Vagina (tissue), 2 donors: ENCODE data around the gene CD83.

Source experiments
- POLR2A ChIP-seq, 2 donors: fragments of 450-650 bp; IDR thresholded peaks; one replicate each; pipeline ENCODE4 v1.6.1; 2017; ENCODE audit warnings: antibody characterized with exemption in 2 of 2, mild to moderate bottlenecking in 2 of 2, moderate library complexity in 2 of 2
- POLR2AphosphoS5 ChIP-seq, 2 donors: sonication (generic); formaldehyde crosslinking; IDR thresholded peaks; one replicate each; pipeline ENCODE4 v1.9.0; 2017; ENCODE audit warnings: antibody characterized with exemption in 2 of 2, mild to moderate bottlenecking in 2 of 2, low read depth in 1 of 2; ENCODE audit not compliant: insufficient read depth in 1 of 2
- TF ChIP-seq, protein P1 (sequence below), 3 experiments: fragments of 450-650 bp in 2 of 3; fragments of 200-600 bp in 1 of 3; sonication (generic) in 1 of 3; IDR thresholded peaks; one replicate each; pipeline ENCODE4 v1.5.1; 2017 to 2019; ENCODE audit warnings: antibody characterized with exemption in 3 of 3, mild to moderate bottlenecking in 2 of 3, moderate library complexity in 2 of 3

- TF ChIP-seq, protein P1, sequence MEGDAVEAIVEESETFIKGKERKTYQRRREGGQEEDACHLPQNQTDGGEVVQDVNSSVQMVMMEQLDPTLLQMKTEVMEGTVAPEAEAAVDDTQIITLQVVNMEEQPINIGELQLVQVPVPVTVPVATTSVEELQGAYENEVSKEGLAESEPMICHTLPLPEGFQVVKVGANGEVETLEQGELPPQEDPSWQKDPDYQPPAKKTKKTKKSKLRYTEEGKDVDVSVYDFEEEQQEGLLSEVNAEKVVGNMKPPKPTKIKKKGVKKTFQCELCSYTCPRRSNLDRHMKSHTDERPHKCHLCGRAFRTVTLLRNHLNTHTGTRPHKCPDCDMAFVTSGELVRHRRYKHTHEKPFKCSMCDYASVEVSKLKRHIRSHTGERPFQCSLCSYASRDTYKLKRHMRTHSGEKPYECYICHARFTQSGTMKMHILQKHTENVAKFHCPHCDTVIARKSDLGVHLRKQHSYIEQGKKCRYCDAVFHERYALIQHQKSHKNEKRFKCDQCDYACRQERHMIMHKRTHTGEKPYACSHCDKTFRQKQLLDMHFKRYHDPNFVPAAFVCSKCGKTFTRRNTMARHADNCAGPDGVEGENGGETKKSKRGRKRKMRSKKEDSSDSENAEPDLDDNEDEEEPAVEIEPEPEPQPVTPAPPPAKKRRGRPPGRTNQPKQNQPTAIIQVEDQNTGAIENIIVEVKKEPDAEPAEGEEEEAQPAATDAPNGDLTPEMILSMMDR (IDR thresholded peaks at IDR 0.05) = no peak
- no peak for TF ChIP-seq POLR2A (IDR thresholded peaks at IDR 0.05)
- no peak for TF ChIP-seq POLR2AphosphoS5 (IDR thresholded peaks at IDR 0.05; ENCODE audit: insufficient read depth in 1 of 2, low read depth in 1 of 2)
Measured at GRCh38 chr6:14178083-14178445, 60.5 kb downstream of the CD83 start.
